Measurements from ENCODE around the gene DHRS9.

DHRS9 gene

DNA sequence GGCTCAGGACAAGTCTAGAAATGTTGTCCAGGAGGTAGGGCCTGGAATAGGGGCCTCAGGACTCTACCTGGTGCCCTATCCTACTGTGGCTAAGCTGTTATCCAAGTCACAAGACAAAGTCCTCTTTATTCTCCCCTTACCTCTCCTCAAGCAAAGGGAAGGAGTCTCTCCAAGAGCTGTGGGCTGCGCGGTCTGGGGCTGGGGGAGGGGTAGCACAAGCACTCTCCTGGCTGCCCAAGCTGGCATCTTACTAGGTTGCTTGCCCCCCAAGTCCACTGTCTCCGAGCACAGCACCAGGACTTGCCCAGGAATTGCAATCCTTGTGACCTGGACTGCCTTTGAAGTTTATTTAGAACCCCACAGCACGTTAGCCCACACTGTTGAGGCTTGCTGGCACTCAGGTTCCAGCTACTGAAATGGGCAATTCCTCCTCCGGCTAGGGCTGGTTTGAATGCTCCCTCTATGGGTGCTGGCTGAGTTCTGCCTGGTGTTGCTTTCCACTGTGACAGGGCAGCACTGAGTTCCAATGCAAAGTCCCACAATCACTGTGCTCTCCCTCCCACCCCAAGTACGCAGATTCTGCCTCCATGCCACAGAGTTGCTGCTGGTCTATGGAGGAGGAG, 18.5 kb downstream of the DHRS9 start (continued):
- no peak for TF ChIP-seq ZFP37 (tag by site-specific recombination; IDR thresholded peaks at IDR 0.05)
- no peak for TF ChIP-seq ZFHX2 (tag by site-specific recombination; conservative IDR thresholded peaks at IDR 0.05)
- no peak for TF ChIP-seq ZBTB8A (tag by site-specific recombination; IDR thresholded peaks at IDR 0.05)
- no peak for TF ChIP-seq ZNF664 (tag by site-specific recombination; IDR thresholded peaks at IDR 0.05)
- TF ChIP-seq ZBTB17 (tag by site-specific recombination; IDR thresholded peaks at IDR 0.05) = no peak

DNA sequence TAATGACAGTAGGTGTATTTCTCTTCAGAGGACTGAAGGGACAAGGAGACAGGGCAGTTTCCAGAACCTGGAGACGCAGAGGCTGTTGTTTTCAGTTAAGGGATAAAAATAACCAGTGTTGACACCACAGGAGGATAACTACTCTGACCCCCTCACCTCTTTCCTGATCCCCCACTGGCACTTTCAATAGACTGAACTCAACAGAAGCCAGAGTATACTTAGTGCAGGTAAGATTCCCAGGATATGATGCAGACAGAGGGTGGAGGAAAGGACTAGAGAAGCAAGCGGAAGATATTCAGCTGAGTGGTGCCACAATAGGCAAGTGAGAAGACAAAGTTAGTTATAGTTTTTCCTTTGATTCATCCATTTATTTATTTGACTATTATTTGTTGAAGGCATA, 19.8 kb downstream of the DHRS9 start:
- H3K36me3 ChIP-seq (ENCODE audit: control insufficient read depth in 2 of 2, insufficient read depth in 1 of 2, low read length in 2 of 2) = no peaks in the 10 kb centered on the region
- H3K27ac ChIP-seq (ENCODE audit: extremely low read depth, low read depth, low read length) = no peak overlapping the region
- no peak overlapping the region for H3K4me3 ChIP-seq (ENCODE audit: low read depth, low read length)
- no peak for TF ChIP-seq ZNF707 (tag by site-specific recombination; IDR thresholded peaks at IDR 0.05)
- no peak for TF ChIP-seq ZNF426 (tag by site-specific recombination; IDR thresholded peaks at IDR 0.05)
- TF ChIP-seq ZNF211 (tag by site-specific recombination; IDR thresholded peaks at IDR 0.05; ENCODE audit: low read depth) = no peak
- no peak for TF ChIP-seq ZNF221 (tag by site-specific recombination; IDR thresholded peaks at IDR 0.05; ENCODE audit: borderline replicate concordance)
- TF ChIP-seq, protein P1, sequence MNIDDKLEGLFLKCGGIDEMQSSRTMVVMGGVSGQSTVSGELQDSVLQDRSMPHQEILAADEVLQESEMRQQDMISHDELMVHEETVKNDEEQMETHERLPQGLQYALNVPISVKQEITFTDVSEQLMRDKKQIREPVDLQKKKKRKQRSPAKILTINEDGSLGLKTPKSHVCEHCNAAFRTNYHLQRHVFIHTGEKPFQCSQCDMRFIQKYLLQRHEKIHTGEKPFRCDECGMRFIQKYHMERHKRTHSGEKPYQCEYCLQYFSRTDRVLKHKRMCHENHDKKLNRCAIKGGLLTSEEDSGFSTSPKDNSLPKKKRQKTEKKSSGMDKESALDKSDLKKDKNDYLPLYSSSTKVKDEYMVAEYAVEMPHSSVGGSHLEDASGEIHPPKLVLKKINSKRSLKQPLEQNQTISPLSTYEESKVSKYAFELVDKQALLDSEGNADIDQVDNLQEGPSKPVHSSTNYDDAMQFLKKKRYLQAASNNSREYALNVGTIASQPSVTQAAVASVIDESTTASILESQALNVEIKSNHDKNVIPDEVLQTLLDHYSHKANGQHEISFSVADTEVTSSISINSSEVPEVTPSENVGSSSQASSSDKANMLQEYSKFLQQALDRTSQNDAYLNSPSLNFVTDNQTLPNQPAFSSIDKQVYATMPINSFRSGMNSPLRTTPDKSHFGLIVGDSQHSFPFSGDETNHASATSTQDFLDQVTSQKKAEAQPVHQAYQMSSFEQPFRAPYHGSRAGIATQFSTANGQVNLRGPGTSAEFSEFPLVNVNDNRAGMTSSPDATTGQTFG (tag by site-specific recombination; IDR thresholded peaks at IDR 0.05; ENCODE audit: borderline replicate concordance) = no peak
- no peak for TF ChIP-seq ZNF560 (tag by site-specific recombination; IDR thresholded peaks at IDR 0.05; ENCODE audit: borderline replicate concordance)
- H3K9me3 ChIP-seq (ENCODE audit: control insufficient read depth, insufficient read depth, low read depth, low read length) = no peaks in the 10 kb centered on the region
- ChIA-PET CTCF (interaction anchor here (0.5 to 1.7 kb wide), 2 partner anchors 20 to 141 kb away, joined by 3 to 4 read pairs; no protein-coding TSS in a partner anchor), POLR2A (no interaction called here)
- no peaks in the 10 kb centered on the region for H3K4me1 ChIP-seq (ENCODE audit: control insufficient read depth, insufficient read depth, low read length)

DNA sequence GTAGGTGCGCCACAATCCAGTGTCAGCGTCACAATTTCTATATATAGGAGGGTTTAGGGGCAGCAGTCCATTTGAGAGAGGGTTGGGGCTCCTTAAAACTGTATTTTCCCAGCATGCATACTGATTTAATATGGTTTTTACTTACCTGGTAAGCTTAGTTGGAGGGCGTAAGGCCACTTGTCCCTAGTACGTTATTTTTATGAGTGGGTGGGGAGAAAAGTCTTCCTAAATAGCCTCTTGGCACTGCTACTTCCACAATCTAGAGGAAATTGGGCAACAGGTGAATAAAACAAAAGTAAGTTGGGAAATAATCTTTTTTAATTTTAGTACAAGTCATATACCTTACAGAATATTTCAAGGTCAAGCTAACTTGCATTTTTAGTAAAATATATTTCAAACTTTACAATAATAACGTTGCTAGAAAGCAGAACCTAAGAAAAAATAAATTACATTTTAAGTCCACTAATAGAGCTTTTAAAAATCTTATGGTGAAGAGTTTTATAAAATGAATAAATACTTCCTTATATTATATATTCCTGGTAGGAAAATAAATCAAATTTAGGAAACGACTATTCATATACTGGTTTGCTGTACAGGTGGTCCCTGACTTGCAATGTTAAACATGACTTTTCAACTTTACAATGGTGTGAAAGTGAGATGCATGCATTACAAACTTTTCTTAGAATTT, 20.9 kb downstream of the DHRS9 start:
- TF ChIP-seq, protein P2, sequence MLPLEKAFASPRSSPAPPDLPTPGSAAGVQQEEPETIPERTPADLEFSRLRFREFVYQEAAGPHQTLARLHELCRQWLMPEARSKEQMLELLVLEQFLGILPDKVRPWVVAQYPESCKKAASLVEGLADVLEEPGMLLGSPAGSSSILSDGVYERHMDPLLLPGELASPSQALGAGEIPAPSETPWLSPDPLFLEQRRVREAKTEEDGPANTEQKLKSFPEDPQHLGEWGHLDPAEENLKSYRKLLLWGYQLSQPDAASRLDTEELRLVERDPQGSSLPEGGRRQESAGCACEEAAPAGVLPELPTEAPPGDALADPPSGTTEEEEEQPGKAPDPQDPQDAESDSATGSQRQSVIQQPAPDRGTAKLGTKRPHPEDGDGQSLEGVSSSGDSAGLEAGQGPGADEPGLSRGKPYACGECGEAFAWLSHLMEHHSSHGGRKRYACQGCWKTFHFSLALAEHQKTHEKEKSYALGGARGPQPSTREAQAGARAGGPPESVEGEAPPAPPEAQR (tag by site-specific recombination; IDR thresholded peaks at IDR 0.05) = no peak
- TF ChIP-seq ZNF560 (tag by site-specific recombination; IDR thresholded peaks at IDR 0.05; ENCODE audit: borderline replicate concordance) (no peak), ZNF768 (tag by site-specific recombination; IDR thresholded peaks at IDR 0.05) (no peak), ZNF214 (tag by site-specific recombination; IDR thresholded peaks at IDR 0.05; ENCODE audit: borderline replicate concordance) (no peak), ZNF2 (tag by site-specific recombination; IDR thresholded peaks at IDR 0.05) (no peak), WT1 (tag by site-specific recombination; IDR thresholded peaks at IDR 0.05) (no peak), ZNF302 (tag by site-specific recombination; IDR thresholded peaks at IDR 0.05; ENCODE audit: low read depth) (no peak), ZNF138 (tag by site-specific recombination; IDR thresholded peaks at IDR 0.05; ENCODE audit: borderline replicate concordance) (no peak)
- TF ChIP-seq, protein P3, sequence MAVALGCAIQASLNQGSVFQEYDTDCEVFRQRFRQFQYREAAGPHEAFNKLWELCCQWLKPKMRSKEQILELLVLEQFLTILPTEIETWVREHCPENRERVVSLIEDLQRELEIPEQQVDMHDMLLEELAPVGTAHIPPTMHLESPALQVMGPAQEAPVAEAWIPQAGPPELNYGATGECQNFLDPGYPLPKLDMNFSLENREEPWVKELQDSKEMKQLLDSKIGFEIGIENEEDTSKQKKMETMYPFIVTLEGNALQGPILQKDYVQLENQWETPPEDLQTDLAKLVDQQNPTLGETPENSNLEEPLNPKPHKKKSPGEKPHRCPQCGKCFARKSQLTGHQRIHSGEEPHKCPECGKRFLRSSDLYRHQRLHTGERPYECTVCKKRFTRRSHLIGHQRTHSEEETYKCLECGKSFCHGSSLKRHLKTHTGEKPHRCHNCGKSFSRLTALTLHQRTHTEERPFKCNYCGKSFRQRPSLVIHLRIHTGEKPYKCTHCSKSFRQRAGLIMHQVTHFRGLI (tag by site-specific recombination; IDR thresholded peaks at IDR 0.05) = no peak

More for the DNA sequence above, 20.9 kb downstream of the DHRS9 start:
- Histone ChIP-seq H3K9me3 (ENCODE audit: control insufficient read depth, insufficient read depth, low read depth, low read length) (no peaks in the 10 kb centered on the region), H3K4me3 (ENCODE audit: low read depth, low read length) (no peak overlapping the region), H3K4me1 (ENCODE audit: control insufficient read depth, insufficient read depth, low read length) (0 out of 2 replicates have a peak, but pooled peaks cover 1% of the 10 kb centered on the region), H3K36me3 (ENCODE audit: control insufficient read depth in 2 of 2, insufficient read depth in 1 of 2, low read length in 2 of 2) (no peaks in the 10 kb centered on the region), H3K27ac (ENCODE audit: extremely low read depth, low read depth, low read length) (no peak overlapping the region)
- ChIA-PET CTCF (interaction anchor here (1.7 kb wide), 1 partner anchor 19 kb away, joined by 4 read pairs; no protein-coding TSS in a partner anchor), POLR2A (no interaction called here)

All from HEK293 (cell line).